Erythroblast (primary cell): Measurements from ENCODE around the gene C19orf25.

Experiments used
- DNase-seq, 2 experiments: peaks; one replicate each; lab custom pipeline; 2025; lab: John Stamatoyannopoulos, UW
- GATA1 ChIP-seq: IDR thresholded peaks from 2 replicates; pipeline ENCODE4 v1.6.1; 2011; ENCODE audit warnings: low read depth, mild to moderate bottlenecking, control low read depth, low read length, moderate library complexity
- POLR2A ChIP-seq: IDR thresholded peaks from 2 replicates; pipeline ENCODE4 v1.6.1; 2011; ENCODE audit warnings: mild to moderate bottlenecking, low read length

C19orf25 gene

DNA sequence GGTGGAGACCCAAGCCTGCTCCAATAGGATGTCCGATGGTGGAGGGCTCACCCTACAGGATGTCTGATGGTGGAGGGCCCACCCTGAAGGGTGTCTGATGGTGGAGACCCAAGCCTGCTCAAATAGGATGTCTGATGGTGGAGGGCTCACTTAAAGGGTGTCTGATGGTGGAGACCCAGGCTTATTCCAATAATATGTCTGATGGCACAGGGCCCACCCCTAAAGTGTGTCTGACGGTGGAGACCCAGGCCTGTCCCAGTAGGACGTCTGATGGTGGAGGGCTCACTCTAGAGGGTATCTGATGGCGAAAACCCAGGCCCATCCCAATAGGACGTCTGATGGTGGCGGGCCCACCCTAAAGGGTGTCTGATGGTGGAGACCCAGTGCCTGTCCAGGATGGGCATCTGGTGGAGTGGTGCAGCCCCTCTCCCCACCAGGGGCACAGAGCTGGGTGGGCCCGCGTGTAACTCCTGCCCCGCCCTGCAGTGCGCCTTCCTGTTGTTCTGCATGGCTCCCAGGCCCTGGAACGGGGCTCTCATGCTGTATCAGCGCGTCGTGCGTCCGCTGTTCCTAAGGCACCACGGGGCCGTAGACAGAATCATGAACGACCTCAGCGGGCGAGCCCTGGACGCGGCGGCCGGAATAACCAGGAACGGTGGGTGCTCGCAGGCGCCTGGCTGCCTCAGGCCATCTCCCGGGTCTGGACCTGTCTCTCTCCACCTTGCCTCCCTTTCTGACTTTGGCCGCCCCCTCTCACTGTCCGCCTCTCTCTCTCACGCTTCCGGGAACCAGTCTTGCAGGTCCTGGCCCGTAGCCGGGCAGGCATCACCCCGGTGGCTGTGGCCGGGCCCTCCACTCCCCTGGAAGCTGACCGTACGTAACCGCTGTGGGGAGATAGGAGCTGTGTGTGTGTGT, 17.0 kb upstream of the C19orf25 start:
- DNase-seq: no peak
- no peak for TF ChIP-seq POLR2A
- TF ChIP-seq GATA1: no peak

DNA sequence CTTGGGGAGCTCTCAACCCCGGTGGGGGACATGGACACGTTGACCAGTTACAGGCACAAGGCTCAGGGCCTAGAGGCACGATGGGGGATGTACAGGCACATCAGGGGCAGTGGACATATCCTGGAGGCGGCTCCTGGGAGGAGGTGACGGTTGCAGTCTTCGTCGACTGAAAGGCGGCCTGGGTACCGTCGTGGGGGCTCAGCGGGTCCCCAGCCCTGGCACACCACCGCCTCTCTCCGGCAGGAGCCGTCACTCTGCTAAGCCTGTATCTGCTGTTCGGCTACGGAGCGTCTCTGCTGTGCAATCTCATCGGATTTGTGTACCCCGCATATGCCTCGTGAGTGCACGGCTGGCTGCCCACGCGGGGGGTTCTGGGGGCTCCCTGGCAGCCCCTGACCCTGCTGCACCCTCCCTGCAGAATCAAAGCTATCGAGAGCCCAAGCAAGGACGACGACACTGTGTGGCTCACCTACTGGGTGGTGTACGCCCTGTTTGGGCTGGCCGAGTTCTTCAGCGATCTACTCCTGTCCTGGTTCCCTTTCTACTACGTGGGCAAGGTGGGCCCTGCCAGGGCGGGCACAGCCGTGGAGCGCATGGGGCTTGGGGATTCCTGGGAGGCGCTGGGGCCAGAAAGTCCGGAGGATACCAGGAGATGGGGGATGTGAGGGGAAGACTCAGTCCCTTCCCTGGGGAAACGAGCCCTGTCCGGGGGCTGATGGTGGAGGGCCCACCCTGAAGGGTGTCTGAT, 16.2 kb upstream of the C19orf25 start:
- no peak for DNase-seq
- TF ChIP-seq POLR2A (no peak), GATA1 (no peak)

DNA sequence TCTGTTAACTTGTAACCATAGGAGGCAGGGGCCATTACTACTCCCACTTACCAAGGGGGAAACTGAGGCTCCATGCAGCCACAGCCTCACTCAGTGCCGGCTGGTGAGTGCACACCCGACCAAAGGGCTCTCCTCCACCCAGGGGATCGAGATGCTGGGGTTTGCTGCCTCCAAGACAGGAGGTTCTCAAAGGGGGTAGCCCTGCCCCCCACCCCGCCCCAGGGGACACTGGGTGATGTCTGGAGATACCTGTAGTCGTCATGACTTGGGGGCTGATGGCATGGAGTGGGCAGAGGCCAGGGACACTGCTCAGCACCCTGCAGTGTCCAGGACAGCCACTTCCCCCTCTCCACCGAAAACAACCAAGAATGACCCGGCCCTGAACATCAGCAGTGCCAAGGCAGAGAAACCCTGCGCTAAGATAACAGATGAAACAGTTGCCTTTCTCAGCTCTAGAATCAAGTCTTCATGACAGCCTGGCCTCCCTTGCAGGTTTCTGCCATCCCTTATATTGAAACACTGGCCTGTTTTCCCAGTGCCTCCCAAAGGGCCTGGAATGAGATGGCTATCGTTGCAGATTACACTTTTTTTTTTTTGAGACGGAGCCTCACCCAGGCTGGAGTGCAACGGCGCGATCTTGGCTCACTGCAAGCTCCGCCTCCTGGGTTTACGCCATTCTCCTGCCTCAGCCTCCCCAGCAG, 15.2 kb upstream of the C19orf25 start:
- no peak for DNase-seq

DNA sequence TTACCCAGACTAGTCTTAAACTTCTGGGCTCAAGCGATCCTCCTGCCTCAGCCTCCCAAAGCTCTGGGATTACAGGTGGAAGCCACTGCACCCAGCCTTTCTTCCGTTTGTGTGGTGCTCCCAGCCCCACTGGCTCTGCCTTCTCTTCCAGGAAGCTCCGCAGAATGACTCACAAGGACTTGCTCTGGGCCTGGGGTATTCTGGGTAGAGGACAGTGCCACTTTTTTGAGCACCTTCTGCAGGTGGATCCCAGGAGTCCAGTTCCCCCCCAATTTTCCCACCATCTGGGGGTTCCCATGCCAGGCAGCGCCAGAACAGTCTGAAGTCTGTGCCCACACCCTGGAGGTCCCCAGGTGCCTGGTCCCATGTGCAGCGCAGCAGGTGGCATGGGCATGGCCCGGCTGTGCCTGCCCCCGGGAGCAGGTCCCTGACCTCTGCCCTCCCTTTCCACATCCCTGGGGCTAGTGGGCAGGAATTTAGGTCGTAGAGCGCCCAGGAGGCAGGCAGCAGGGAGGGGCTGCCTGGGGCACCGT, 13.5 kb upstream of the C19orf25 start:
- no peak for TF ChIP-seq GATA1
- TF ChIP-seq POLR2A: no peak
- DNase-seq: no peak

More for the DNA sequence above, 15.2 kb upstream of the C19orf25 start:
- TF ChIP-seq POLR2A: no peak
- no peak for TF ChIP-seq GATA1

DNA sequence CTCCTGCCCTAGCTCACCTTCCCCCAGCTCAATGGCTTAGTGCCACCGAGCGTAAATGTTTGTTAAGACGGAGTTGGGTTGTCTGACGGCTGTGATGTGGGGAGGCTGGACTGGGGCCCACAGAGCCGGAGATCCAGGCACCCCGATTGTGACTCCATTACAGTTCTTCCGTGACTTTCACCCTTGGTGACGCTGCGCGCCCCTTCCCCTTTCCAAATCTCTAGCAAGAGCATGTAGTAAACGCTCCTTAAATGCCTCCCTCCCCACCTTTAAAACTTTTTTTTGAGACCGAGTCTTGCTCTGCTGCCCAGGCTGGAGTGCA, 12.8 kb upstream of the C19orf25 start:
- no peak for DNase-seq
- no peak for TF ChIP-seq POLR2A
- TF ChIP-seq GATA1: no peak

DNA sequence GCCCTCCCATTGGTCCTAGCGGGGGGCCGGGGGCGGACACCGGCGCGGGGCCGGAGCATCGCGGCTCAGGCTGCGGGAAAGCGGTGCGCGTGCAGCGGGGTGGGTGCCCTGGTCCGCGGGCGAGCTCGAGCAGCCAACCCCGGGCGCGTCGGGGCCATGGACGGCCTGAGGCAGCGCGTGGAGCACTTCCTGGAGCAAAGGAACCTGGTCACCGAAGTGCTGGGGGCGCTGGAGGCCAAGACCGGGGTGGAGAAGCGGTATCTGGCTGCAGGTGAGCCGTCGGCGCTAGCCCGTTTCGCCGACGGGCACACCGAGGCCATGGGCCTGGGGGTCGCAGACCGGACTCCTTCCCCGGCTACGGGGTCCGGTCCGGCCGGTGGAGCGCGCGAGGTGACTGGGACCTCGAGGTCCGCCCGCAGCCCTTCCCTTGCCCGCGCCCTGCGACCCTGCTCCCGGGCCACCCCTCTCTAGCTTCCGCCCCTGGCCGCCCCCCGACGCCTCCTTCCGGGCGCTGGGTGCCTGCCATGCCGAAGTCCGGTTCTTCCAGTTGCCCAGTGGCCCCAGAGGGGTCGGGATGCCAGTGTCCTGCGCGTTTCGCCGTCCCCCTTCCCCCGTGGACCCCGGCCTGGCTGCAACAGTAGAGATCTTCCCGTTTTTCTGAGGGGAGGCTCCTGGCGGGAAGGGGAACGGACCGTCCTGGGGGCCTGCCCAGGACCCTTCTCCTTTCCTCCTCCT, 12.3 kb upstream of the C19orf25 start, which contains the start of gene REEP6:
TSS of gene REEP6 (plus strand) at position 68 of the 735 bp plus-strand sequence. CDS start at position 157, 89 bp downstream.
- TF ChIP-seq POLR2A: peak; percentile 29
- TF ChIP-seq GATA1: no peak
- DNase-seq: no peak

DNA sequence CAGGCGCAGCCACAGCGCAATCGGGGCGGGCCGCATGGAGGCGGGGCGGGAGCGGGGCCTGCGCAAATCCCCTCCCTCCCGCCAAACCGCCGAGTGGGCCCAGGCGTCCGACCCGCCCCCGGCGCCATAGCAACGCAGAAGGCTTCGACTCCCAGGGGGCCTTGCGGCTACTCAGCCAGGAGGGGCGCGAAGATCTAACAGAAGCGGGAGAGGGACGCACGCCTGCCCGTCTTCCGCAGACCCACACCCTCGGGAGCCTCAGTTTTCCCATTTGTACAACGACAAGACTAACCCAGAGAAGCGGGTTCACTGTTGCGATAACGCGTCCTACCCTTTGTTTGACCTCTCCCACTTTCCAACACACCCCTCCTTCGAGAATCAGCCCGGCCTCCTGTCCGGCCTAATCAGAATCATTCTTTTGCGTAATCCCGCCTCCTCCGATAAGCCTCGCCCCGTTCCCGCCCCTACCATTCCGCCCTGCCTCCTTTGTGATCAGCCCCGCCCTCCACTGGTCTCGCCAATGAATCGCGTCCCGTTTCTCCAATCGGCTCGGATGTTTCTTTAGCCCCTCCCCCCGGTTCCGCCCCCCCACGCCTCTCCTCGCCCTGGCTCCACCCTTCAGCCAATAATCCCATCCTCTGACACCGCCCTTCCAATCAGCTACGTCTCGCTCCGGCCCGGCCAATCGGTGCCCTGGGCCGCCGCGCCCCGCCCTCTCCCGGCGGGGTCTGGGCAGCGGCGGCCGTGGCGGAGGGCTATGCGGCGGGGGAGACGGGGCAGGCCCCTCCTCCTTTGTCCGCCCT, 11.5 kb upstream of the C19orf25 start, which contains the start of gene PCSK4:
TSS of gene PCSK4 (minus strand) at position 40 of the 803 bp plus-strand sequence. CDS start at position 36, 4 bp downstream.
- TF ChIP-seq GATA1: no peak
- TF ChIP-seq POLR2A: peak; percentile 13
- DNase-seq: peak; percentile 99 to 100

DNA sequence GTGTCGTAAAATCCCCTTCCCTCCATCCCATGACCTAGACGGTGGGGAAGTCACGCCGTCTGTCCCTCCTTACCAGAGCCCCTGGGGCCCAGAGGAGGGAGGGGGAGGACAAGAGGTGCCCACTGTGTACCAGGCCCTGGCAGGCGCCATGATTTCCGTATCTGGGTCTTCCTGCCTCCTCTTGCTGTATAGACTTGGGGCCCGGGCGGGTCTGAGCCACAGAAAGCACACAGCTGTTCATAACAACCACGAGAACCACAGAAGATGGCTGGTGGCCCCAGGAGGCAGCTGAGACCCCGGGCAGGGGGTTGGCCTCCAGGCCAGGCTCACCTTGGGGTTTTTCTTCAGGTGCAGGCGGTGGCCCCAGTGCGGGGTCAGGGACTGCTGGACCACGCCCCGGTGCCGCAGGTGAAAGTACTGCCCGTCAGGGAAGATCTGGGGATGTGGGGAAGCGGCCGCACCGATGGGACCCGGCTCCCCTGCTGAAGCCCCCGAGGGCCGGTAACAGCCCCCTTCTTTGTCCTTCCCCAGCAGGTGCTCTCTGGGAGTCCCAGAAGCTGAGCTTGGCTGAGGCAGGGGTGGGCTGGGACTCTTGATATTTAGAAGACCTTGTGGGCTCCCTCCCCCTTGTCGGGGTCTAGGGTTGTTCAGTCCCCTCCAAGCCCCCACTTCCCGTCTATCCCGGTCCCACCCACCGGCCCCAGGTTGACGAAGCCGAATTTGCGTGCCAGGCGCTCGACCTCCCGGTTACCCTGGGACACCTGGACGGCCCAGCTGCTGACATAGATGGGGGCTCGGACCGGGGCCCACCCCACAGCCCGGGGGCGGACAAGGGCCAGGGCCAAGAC, 10.7 kb upstream of the C19orf25 start:
- no peak for DNase-seq
- no peak for TF ChIP-seq GATA1
- peak; percentile 17 for TF ChIP-seq POLR2A

DNA sequence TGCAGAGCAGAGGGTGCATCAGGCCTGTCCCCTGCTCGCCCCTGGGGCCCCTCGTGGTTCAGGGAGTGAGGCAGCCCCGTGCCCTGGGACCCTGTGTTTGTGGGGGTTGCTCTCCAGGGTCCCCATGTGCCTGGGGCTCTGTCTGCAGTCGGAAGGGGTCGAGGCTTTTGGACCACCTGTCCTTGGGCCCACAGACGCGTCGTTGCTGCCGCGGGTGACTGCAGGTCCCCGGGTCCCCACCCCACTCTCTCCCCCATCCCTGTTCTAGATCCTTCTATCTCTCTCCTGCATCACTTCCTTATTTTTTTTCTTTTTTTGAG, 9.2 kb upstream of the C19orf25 start:
- TF ChIP-seq GATA1: no peak
- no peak for TF ChIP-seq POLR2A
- DNase-seq: no peak

DNA sequence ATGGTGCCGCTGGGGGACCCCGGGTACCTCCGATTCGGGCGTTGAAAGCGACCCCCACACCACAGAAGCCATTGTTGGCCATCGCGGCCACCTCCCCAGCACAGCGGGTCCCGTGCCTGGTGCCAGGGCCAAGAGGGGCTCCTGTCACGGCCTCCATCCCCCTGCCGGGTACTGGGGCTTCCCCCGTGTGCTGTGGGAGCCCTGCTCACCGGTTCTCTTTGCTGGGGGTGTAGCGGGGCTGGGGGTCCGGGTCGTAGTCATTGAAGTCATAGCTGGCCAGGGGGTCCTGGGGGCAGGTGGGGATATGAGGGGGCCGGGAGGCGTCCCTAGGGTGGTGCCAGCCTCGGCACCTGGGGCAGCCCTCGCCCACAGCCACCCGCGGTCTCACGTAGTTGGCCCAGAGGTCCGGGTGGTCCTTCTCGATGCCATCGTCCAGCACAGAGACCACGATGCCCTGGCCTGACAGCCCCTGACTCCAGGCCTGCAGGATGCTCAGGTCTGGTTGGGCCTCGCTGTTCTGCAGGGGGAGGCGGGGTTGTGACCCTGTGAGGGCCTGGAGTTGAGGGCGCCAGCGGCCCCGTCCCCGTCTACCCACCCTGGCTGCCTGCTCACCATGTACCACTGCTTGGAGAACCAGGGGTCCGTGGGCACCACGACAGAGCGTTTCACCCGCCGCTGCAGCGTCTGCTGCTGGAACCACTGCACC, 8.7 kb upstream of the C19orf25 start:
- no peak for TF ChIP-seq POLR2A
- no peak for TF ChIP-seq GATA1
- no peak for DNase-seq
